HepG2 (cell line): ENCODE data around the gene SLC19A1. TPM values are rescaled to one million over a fixed set of nuclear protein-coding genes. Genes with fewer than 3 reads are reported as not detected.

Experiments
- CREM ChIP-seq, 2 experiments: sonication (generic) in 1 of 2; formaldehyde crosslinking in 1 of 2; IDR thresholded peaks; 2 replicates each; pipeline versions ENCODE4 v1.4.0 to v1.6.1; 2016 to 2020; ENCODE audit warnings: antibody characterized with exemption in 1 of 2, mild to moderate bottlenecking in 1 of 2, missing genetic modification reagents in 1 of 2
- EEA1 ChIP-seq: sonication (generic); formaldehyde crosslinking; IDR thresholded peaks from 2 replicates; pipeline ENCODE4 v1.5.1; 2020; ENCODE audit warnings: mild to moderate bottlenecking, missing genetic modification reagents, borderline replicate concordance
- ESRRA ChIP-seq: sonication (generic); formaldehyde crosslinking; IDR thresholded peaks from 2 replicates; pipeline ENCODE4 v1.5.1; 2020; ENCODE audit warnings: mild to moderate bottlenecking, low read depth, missing genetic modification reagents
- HMGXB3 ChIP-seq: sonication (generic); formaldehyde crosslinking; IDR thresholded peaks from 2 replicates; pipeline ENCODE4 v1.4.0; 2020; ENCODE audit warnings: missing genetic modification reagents, borderline replicate concordance
- KAT7 ChIP-seq: IDR thresholded peaks from 2 replicates; pipeline ENCODE4 v1.6.1; 2018; ENCODE audit warnings: borderline replicate concordance, missing compliant biosample characterization
- KIAA2018 ChIP-seq: sonication (generic); formaldehyde crosslinking; IDR thresholded peaks from 2 replicates; pipeline ENCODE4 v1.5.0; 2020; ENCODE audit warnings: mild to moderate bottlenecking, missing genetic modification reagents, borderline replicate concordance
- MED13 ChIP-seq: sonication (generic); formaldehyde crosslinking; IDR thresholded peaks from 2 replicates; pipeline ENCODE4 v1.5.0; 2020; ENCODE audit warnings: missing genetic modification reagents
- MIER3 ChIP-seq: IDR thresholded peaks from 2 replicates; pipeline ENCODE4 v1.6.1; 2016; ENCODE audit warnings: missing compliant biosample characterization, borderline replicate concordance
- NR0B2 ChIP-seq: sonication (generic); formaldehyde crosslinking; IDR thresholded peaks from 2 replicates; pipeline ENCODE4 v1.4.0; 2020; ENCODE audit warnings: mild to moderate bottlenecking, missing genetic modification reagents
- RAD21 ChIP-seq: fragments of 450-650 bp; formaldehyde crosslinking; IDR thresholded peaks from 2 replicates; pipeline ENCODE4 v1.5.0; 2020; ENCODE audit warnings: mild to moderate bottlenecking
- RAD51 ChIP-seq: fragments of 450-650 bp; IDR thresholded peaks from 2 replicates; pipeline ENCODE4 v1.6.1; 2016; ENCODE audit warnings: borderline replicate concordance
- RFX3 ChIP-seq: IDR thresholded peaks from 2 replicates; pipeline ENCODE4 v1.6.1; 2016; ENCODE audit warnings: missing biosample characterization, missing genetic modification reagents
- ZNF607 ChIP-seq: sonication (generic); formaldehyde crosslinking; IDR thresholded peaks from 2 replicates; pipeline ENCODE4 v1.5.1; 2020; ENCODE audit warnings: missing genetic modification reagents, mild to moderate bottlenecking, borderline replicate concordance
- ZNF839 ChIP-seq: sonication (generic); formaldehyde crosslinking; IDR thresholded peaks from 2 replicates; pipeline ENCODE4 v1.4.0; 2020; ENCODE audit warnings: missing genetic modification reagents, mild to moderate bottlenecking, borderline replicate concordance
- ZNF841 ChIP-seq: sonication (generic); formaldehyde crosslinking; IDR thresholded peaks from 2 replicates; pipeline ENCODE4 v1.8.1; 2023; ENCODE audit warnings: missing genetic modification reagents, borderline replicate concordance
- polyA plus RNA-seq, 8 experiments: library from polyadenylated mRNA; depleted of rRNA in 3 of 8; stranded (reverse) in 7 of 8; unstranded in 1 of 8; fragments of >200 nt; fragmentation: Illumina TruSeq in 4 of 8; extraction: Trizol in 4 of 8; gene quantifications; 2 replicates each; pipeline versions ENCODE4 v1.2.1 to v1.2.3, GENCODE V29; 2011 to 2016; ENCODE audit warnings: low read depth in 4 of 8, missing spikeins in 1 of 8, mixed read lengths in 1 of 8; ENCODE audit not compliant: insufficient read depth in 1 of 8
- total RNA-seq, 5 experiments: library from RNA; depleted of rRNA; stranded (reverse); fragments of >200 nt; fragmentation: Illumina TruSeq; extraction: Trizol; gene quantifications; 2 replicates each; pipeline ENCODE4 v1.2.3, GENCODE V29; 2016; ENCODE audit warnings: low read depth in 1 of 5

The SLC19A1 gene
- total and polyA plus RNA-seq, 2 of the 13 experiments (the other 11 are each of a cell fraction or from before 2014, with no cell fraction given): 21.8 to 23.0 TPM

GRCh38 chr21:45472445-45473365 lies 69.5 kb downstream of the SLC19A1 start (continued):
- TF ChIP-seq KIAA2018 (no peak), ZNF839 (CRISPR knock-in tag) (no peak; the same call in 1 of the 2 replicates), ZNF607 (CRISPR knock-in tag) (no peak), RAD21 (CRISPR knock-in tag) (no peak; the same call in 1 of the 2 replicates), CREM (IDR thresholded peaks at IDR 0.05) (no peak; the same call in 1 of the 2 replicates), CREM (CRISPR knock-in tag; IDR thresholded peaks at IDR 0.05) (no peak), ZNF841 (CRISPR knock-in tag) (no peak), HMGXB3 (CRISPR knock-in tag) (no peak), NR0B2 (CRISPR knock-in tag) (no peak), MED13 (CRISPR knock-in tag) (peak; percentile 71; the same call in 1 of the 2 replicates), ESRRA (CRISPR knock-in tag) (peak; percentile 77; the same call in 1 of the 2 replicates), MIER3 (no peak), RAD51 (no peak), EEA1 (CRISPR knock-in tag) (no peak), RFX3 (CRISPR knock-in tag) (no peak), KAT7 (no peak)
